GM12878 (cell line): ENCODE measurements around the gene DCDC2.

Experiments used
- CHD1 ChIP-seq: IDR thresholded peaks from 2 replicates; pipeline ENCODE4 v1.6.1; 2012; ENCODE audit warnings: low read depth, low read length, improper control_type of control experiment
- CUX1 ChIP-seq: IDR thresholded peaks from 2 replicates; pipeline ENCODE4 v1.6.1; 2012; ENCODE audit warnings: improper control_type of control experiment, low read depth, low read length; ENCODE audit not compliant: insufficient replicate concordance
- E2F4 ChIP-seq: IDR thresholded peaks from 2 replicates; pipeline ENCODE4 v1.6.1; 2012; ENCODE audit warnings: low read depth, low read length, improper control_type of control experiment
- KAT2A ChIP-seq: conservative IDR thresholded peaks from 2 replicates; pipeline ENCODE4 v1.6.1; 2011; ENCODE audit warnings: low read depth, low read length; ENCODE audit not compliant: control insufficient read depth
- PKNOX1 ChIP-seq: fragments of 450-650 bp; IDR thresholded peaks from 2 replicates; pipeline ENCODE4 v1.6.1; 2016; ENCODE audit warnings: mild to moderate bottlenecking
- POLR2A ChIP-seq: IDR thresholded peaks from 2 replicates; pipeline ENCODE4 v1.6.1; 2011; ENCODE audit warnings: low read depth, mild to moderate bottlenecking, low read length
- POLR2AphosphoS5 ChIP-seq: IDR thresholded peaks from 2 replicates; pipeline ENCODE4 v1.6.1; 2011; ENCODE audit warnings: mild to moderate bottlenecking, low read length, inconsistent platforms
- SPI1 ChIP-seq: IDR thresholded peaks from 2 replicates; pipeline ENCODE4 v1.6.1; 2011; ENCODE audit warnings: low read depth, mild to moderate bottlenecking, low read length, moderate library complexity, borderline replicate concordance; ENCODE audit not compliant: insufficient read depth
- ZBED1 ChIP-seq: IDR thresholded peaks from 2 replicates; pipeline ENCODE4 v1.6.1; 2016; ENCODE audit warnings: borderline replicate concordance
- TF ChIP-seq, protein P1 (sequence below), 3 experiments: IDR thresholded peaks in 2 of 3; conservative IDR thresholded peaks in 1 of 3; 2 replicates each; pipeline ENCODE4 v1.5.1; 2011; ENCODE audit warnings: low read depth in 3 of 3, low read length in 3 of 3, mild to moderate bottlenecking in 3 of 3, control low read depth in 2 of 3, moderate library complexity in 2 of 3, inconsistent platforms in 1 of 3, mixed read lengths in 1 of 3; ENCODE audit not compliant: control insufficient read depth in 2 of 3, insufficient read depth in 1 of 3; ENCODE audit errors: extremely low read depth in 1 of 3
- TF ChIP-seq, protein P2 (sequence below): IDR thresholded peaks from 2 replicates; pipeline ENCODE4 v1.6.1; 2012; ENCODE audit warnings: low read length, inconsistent platforms

DNA sequence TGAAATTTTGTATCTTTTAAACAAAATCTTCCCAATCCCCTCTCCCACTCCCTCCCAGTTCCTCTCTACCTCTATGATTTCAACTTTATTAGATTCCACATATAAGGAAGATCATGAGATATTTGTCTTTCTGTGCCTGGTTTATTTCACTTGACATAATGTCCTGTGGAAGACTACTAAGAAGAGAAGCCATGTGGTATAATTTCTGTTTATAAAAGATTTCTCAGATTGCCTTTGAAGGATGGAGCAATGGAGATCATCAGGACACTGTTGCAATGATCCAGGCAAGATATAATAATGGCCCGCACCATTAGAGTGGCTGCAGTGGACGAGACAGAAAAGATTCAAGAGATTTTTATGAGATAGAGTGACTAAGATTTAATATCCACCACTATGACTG, 218.8 kb downstream of the DCDC2 start:
- no peak for TF ChIP-seq ZBED1
- TF ChIP-seq, protein P1, sequence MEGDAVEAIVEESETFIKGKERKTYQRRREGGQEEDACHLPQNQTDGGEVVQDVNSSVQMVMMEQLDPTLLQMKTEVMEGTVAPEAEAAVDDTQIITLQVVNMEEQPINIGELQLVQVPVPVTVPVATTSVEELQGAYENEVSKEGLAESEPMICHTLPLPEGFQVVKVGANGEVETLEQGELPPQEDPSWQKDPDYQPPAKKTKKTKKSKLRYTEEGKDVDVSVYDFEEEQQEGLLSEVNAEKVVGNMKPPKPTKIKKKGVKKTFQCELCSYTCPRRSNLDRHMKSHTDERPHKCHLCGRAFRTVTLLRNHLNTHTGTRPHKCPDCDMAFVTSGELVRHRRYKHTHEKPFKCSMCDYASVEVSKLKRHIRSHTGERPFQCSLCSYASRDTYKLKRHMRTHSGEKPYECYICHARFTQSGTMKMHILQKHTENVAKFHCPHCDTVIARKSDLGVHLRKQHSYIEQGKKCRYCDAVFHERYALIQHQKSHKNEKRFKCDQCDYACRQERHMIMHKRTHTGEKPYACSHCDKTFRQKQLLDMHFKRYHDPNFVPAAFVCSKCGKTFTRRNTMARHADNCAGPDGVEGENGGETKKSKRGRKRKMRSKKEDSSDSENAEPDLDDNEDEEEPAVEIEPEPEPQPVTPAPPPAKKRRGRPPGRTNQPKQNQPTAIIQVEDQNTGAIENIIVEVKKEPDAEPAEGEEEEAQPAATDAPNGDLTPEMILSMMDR (IDR thresholded peaks at IDR 0.05 in 2 of 3, conservative IDR thresholded peaks at IDR 0.05 in 1 of 3; ENCODE audit: control insufficient read depth in 2 of 3, extremely low read depth in 1 of 3, insufficient read depth in 1 of 3, low read depth in 3 of 3, low read length in 3 of 3) = no peak
- TF ChIP-seq POLR2AphosphoS5 = no peak
- no peak for TF ChIP-seq CUX1
- no peak for TF ChIP-seq CHD1
- TF ChIP-seq, protein P2, sequence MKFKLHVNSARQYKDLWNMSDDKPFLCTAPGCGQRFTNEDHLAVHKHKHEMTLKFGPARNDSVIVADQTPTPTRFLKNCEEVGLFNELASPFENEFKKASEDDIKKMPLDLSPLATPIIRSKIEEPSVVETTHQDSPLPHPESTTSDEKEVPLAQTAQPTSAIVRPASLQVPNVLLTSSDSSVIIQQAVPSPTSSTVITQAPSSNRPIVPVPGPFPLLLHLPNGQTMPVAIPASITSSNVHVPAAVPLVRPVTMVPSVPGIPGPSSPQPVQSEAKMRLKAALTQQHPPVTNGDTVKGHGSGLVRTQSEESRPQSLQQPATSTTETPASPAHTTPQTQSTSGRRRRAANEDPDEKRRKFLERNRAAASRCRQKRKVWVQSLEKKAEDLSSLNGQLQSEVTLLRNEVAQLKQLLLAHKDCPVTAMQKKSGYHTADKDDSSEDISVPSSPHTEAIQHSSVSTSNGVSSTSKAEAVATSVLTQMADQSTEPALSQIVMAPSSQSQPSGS = no peak
- TF ChIP-seq SPI1 = no peak
- TF ChIP-seq PKNOX1 = no peak
- no peak for TF ChIP-seq POLR2A
- no peak for TF ChIP-seq E2F4
- no peak for TF ChIP-seq KAT2A
